T47D (cell line): Measurements from ENCODE around the gene PABPN1L.

Experiments used
- DNase-seq, 2 experiments: peaks; one replicate each; pipeline versions ENCODE4 v3.0.0 to v3.0.0-alpha.2; 2011 to 2012; ENCODE audit warnings: low read depth in 1 of 2, low spot score in 1 of 2
- JUND ChIP-seq: IDR thresholded peaks from 2 replicates; pipeline ENCODE4 v1.6.1; 2012; ENCODE audit warnings: low read depth
- in situ Hi-C: cut with HindIII; loops from 2 replicates; pipeline ENCODE4 v1.10.0; 2016; ENCODE audit warnings: low sequenced_read_pairs, low pct_unique_long_range_greater_than_20kb

Gene PABPN1L

GRCh38 chr16:88868974-88869672 lies 2.7 kb upstream of the PABPN1L start:
- DNase-seq: no peak
- no peak for TF ChIP-seq JUND
- in situ Hi-C loops: no loop called here

GRCh38 chr16:88867581-88868246 lies 1.3 kb upstream of the PABPN1L start:
- in situ Hi-C loops: no loop called here
- TF ChIP-seq JUND: no peak
- no peak for DNase-seq

GRCh38 chr16:88865742-88866141 lies 718 bp downstream of the PABPN1L start:
- no peak for DNase-seq
- no peak for TF ChIP-seq JUND
- in situ Hi-C loops: no loop called here

GRCh38 chr16:88865310-88865709 lies 1.1 kb downstream of the PABPN1L start:
- no peak for DNase-seq
- in situ Hi-C loops: no loop called here
- TF ChIP-seq JUND: no peak

- in situ Hi-C loops: no loop called here
- no peak for TF ChIP-seq JUND
- no peak for DNase-seq
These were observed 1.9 kb downstream of the PABPN1L start for GRCh38 chr16:88864521-88864920.

- in situ Hi-C loops: no loop called here
- DNase-seq: no peak
- TF ChIP-seq JUND: no peak
These were observed 2.4 kb downstream of the PABPN1L start for GRCh38 chr16:88864099-88864498.

GRCh38 chr16:88863426-88863825 lies 3.0 kb downstream of the PABPN1L start:
- in situ Hi-C loops: no loop called here
- DNase-seq: no peak
- TF ChIP-seq JUND: no peak

- TF ChIP-seq JUND: no peak
- in situ Hi-C loops: no loop called here
- DNase-seq: no peak
These were observed 3.5 kb downstream of the PABPN1L start for GRCh38 chr16:88862968-88863367.

- TF ChIP-seq JUND: no peak
- no peak for DNase-seq
- in situ Hi-C loops: no loop called here
These were observed 5.1 kb downstream of the PABPN1L start for GRCh38 chr16:88861359-88861758.

- no peak for TF ChIP-seq JUND
- in situ Hi-C loops: no loop called here
These were observed 6.9 kb downstream of the PABPN1L start for GRCh38 chr16:88859381-88860091.

GRCh38 chr16:88857728-88858339 lies 8.6 kb downstream of the PABPN1L start:
- TF ChIP-seq JUND: no peak
- peak; percentile 77 to 91 for DNase-seq
- in situ Hi-C loops: no loop called here

More at GRCh38 chr16:88859381-88860091, 6.9 kb downstream of the PABPN1L start:
- DNase-seq: no peak

- in situ Hi-C loops: no loop called here
- DNase-seq: peak; percentile 98 to 99
- TF ChIP-seq JUND: no peak
These were observed 9.4 kb downstream of the PABPN1L start, which contains the start of the genes GALNS and TRAPPC2L for GRCh38 chr16:88856828-88857727. Gene GALNS (minus strand): TSS chr16:88856947. CDS start chr16:88856877, 70 bp downstream. Gene TRAPPC2L (plus strand): TSS chr16:88857127. CDS start chr16:88857151, 24 bp downstream.
